ENCODE data around the gene PODN. TPM values are rescaled to one million over a fixed set of nuclear protein-coding genes. Genes with fewer than 3 reads are reported as not detected.

PODN gene
- total and polyA plus RNA-seq, 7 donors: 1.6 to 200 (median 67.6) TPM

DNA sequence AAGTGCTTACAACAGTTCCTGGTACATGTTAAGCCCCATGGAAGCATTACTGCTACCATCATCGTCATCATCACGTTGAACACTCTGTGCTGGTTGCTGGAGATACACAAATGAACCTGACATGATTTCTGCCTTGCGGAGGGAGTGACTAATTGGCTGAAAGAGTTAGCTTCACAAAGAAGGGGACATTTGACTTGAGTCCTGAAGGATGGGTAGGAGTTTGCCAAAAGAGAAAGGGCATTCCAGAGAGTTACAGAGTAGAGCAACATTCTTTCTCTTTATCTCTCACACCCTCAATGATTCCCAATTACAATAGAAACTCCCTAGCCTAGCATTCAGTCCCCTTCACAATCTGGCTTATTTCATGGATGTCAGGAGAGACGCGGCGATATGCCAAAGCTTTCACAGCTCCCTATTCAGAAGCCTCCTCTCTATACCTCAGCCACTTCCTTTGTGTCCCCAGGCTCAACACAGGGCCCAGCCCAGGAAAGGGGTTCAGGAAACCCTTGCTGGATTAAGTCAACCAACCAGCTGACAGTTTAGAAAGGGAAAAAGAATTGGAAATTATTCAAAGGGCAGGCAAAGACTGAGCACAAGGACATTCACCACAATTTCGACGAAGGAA, 42.4 kb downstream of the PODN start:
- intact Hi-C loops (cut with DNase I): loop anchor here (10.0 kb wide), 1 partner anchor 70 kb away; no protein-coding TSS in a partner anchor
- peak; percentile 83 for DNase-seq
- 76 to 90% methylated on average over 8 of the region's 8 CpGs for WGBS, 2 donors
- Histone ChIP-seq H3K4me3 (no peak overlapping the region), H3K9me3 (no peaks in the 10 kb centered on the region), H3K4me1 (peaks cover 0 to 39% (median 29%) of the 10 kb centered on the region in 4 donors), H3K27ac (peak overlapping the region in 3 of 4 donors; percentile 12 to 66 (median 57)), H3K27me3 (no peaks in the 10 kb centered on the region), H3K36me3 (no peaks in the 10 kb centered on the region)
- TF ChIP-seq EP300 (IDR thresholded peaks at IDR 0.05): no peak
- peak in 3 of 4 donors; percentile 18 to 66 (median 57) for TF ChIP-seq POLR2AphosphoS5 (IDR thresholded peaks at IDR 0.05)

- DNase-seq: no peak
- no peaks in the 10 kb centered on the region for H3K36me3 ChIP-seq
- TF ChIP-seq POLR2AphosphoS5 (IDR thresholded peaks at IDR 0.05) (no peak), POLR2A (IDR thresholded peaks at IDR 0.05) (no peak), EP300 (IDR thresholded peaks at IDR 0.05) (no peak)
- TF ChIP-seq, protein P1, sequence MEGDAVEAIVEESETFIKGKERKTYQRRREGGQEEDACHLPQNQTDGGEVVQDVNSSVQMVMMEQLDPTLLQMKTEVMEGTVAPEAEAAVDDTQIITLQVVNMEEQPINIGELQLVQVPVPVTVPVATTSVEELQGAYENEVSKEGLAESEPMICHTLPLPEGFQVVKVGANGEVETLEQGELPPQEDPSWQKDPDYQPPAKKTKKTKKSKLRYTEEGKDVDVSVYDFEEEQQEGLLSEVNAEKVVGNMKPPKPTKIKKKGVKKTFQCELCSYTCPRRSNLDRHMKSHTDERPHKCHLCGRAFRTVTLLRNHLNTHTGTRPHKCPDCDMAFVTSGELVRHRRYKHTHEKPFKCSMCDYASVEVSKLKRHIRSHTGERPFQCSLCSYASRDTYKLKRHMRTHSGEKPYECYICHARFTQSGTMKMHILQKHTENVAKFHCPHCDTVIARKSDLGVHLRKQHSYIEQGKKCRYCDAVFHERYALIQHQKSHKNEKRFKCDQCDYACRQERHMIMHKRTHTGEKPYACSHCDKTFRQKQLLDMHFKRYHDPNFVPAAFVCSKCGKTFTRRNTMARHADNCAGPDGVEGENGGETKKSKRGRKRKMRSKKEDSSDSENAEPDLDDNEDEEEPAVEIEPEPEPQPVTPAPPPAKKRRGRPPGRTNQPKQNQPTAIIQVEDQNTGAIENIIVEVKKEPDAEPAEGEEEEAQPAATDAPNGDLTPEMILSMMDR (IDR thresholded peaks at IDR 0.05): no peak
- peaks cover 0 to under 1% (median 0%) of the 10 kb centered on the region in 4 donors for H3K9me3 ChIP-seq
- intact Hi-C loops (cut with DNase I): loop anchor here (10.0 kb wide), 1 partner anchor 68 kb away; no protein-coding TSS in a partner anchor
- H3K4me1 ChIP-seq: peaks cover 0 to 59% (median 51%) of the 10 kb centered on the region in 4 donors
- peak overlapping the region in 2 of 4 donors; percentile 68 to 71 for H3K27ac ChIP-seq
- 89 to 91% methylated on average over 7 of the region's 7 CpGs for whole genome bisulfite sequencing, 2 donors
- no peaks in the 10 kb centered on the region for H3K27me3 ChIP-seq
- no peak overlapping the region for H3K4me3 ChIP-seq
Measured at GRCh38 chr1:53107090-53107489, 45.1 kb downstream of the PODN start.

GRCh38 chr1:53107570-53108322, 45.7 kb downstream of the PODN start:
- DNase-seq: no peak
- H3K4me1 ChIP-seq: peaks cover 0 to 62% (median 51%) of the 10 kb centered on the region in 4 donors
- TF ChIP-seq POLR2AphosphoS5 (IDR thresholded peaks at IDR 0.05): no peak
- TF ChIP-seq, protein P1 (IDR thresholded peaks at IDR 0.05): no peak
- TF ChIP-seq POLR2A (IDR thresholded peaks at IDR 0.05): no peak
- 45 to 60% methylated on average over 15 of the region's 15 CpGs for WGBS, 2 donors
- no peak overlapping the region for H3K4me3 ChIP-seq
- H3K27ac ChIP-seq: peak overlapping the region in 2 of 4 donors; percentile 68 to 71
- intact Hi-C loops (cut with DNase I): loop anchor here (10.0 kb wide), 1 partner anchor 67 kb away; no protein-coding TSS in a partner anchor
- H3K27me3 ChIP-seq: no peaks in the 10 kb centered on the region
- H3K36me3 ChIP-seq: no peaks in the 10 kb centered on the region
- H3K9me3 ChIP-seq: peaks cover 0 to 4% (median 0%) of the 10 kb centered on the region in 4 donors

GRCh38 chr1:53108646-53109580, 46.9 kb downstream of the PODN start:
- Histone ChIP-seq H3K36me3 (no peaks in the 10 kb centered on the region), H3K27ac (peak overlapping the region in 3 of 4 donors; percentile 54 to 71 (median 68)), H3K9me3 (peaks cover 0 to 4% (median 0%) of the 10 kb centered on the region in 4 donors), H3K4me1 (peaks cover 0 to 63% (median 49%) of the 10 kb centered on the region in 4 donors), H3K4me3 (no peak overlapping the region), H3K27me3 (no peaks in the 10 kb centered on the region)
- no peak for DNase-seq
- TF ChIP-seq POLR2A (IDR thresholded peaks at IDR 0.05) (no peak), POLR2AphosphoS5 (IDR thresholded peaks at IDR 0.05) (no peak), EP300 (IDR thresholded peaks at IDR 0.05) (no peak)
- TF ChIP-seq, protein P1 (IDR thresholded peaks at IDR 0.05): no peak
- 82 to 86% methylated on average over 14 of the region's 14 CpGs for WGBS, 2 donors
- intact Hi-C loops (cut with DNase I): loop anchor here (10.0 kb wide), 1 partner anchor 66 kb away; no protein-coding TSS in a partner anchor
